Gastrocnemius medialis (tissue), 4 donors: ENCODE measurements around the gene TK1. TPM values are rescaled to one million over a fixed set of nuclear protein-coding genes. Genes with fewer than 3 reads are reported as not detected.
A peak's percentile ranks its signal among the peaks of the same experiment; 100 is the strongest.

Source experiments
- ATAC-seq, 2 donors: fragments of 150-250 bp; one replicate each; pipeline ENCODE4 v1.9.1; 2016
- DNase-seq, 2 donors: peaks; one replicate each; pipeline ENCODE4 v3.0.0-alpha.2; 2019
- H3K27ac ChIP-seq, 4 donors: fragments of 200-600 bp; sonication (generic); 1 replicate in 1 of 4; 2 replicates in 3 of 4; pipeline ENCODE4 v1.5.1; 2016 to 2018; ENCODE audit warnings: mild to moderate bottlenecking in 2 of 4, moderate library complexity in 1 of 4
- H3K27me3 ChIP-seq, 3 donors: fragments of 200-600 bp; sonication (generic) in 2 of 3; 1 replicate in 1 of 3; 2 replicates in 2 of 3; pipeline versions ENCODE4 v1.5.1 to v1.6.0; 2016 to 2019; ENCODE audit warnings: mild to moderate bottlenecking in 1 of 3, moderate library complexity in 1 of 3
- H3K36me3 ChIP-seq, 2 donors: fragments of 200-600 bp; sonication (generic) in 1 of 2; one replicate each; pipeline ENCODE4 v1.5.1; 2017 to 2018
- H3K4me1 ChIP-seq, 2 donors: fragments of 200-600 bp; sonication (generic) in 1 of 2; one replicate each; pipeline ENCODE4 v1.5.1; 2016 to 2017; ENCODE audit warnings: mild to moderate bottlenecking in 2 of 2
- H3K4me3 ChIP-seq, 4 donors: fragments of 200-600 bp; sonication (generic) in 3 of 4; 1 replicate in 1 of 4; 2 replicates in 3 of 4; pipeline ENCODE4 v1.5.1; 2016 to 2019; ENCODE audit warnings: mild to moderate bottlenecking in 2 of 4
- H3K9me3 ChIP-seq, 3 donors: fragments of 200-600 bp; sonication (generic) in 2 of 3; 1 replicate in 1 of 3; 2 replicates in 2 of 3; pipeline ENCODE4 v1.5.1; 2016 to 2019
- POLR2A ChIP-seq, 2 donors: fragments of 450-650 bp; IDR thresholded peaks; one replicate each; pipeline ENCODE4 v1.6.1; 2017; ENCODE audit warnings: antibody characterized with exemption in 2 of 2, mild to moderate bottlenecking in 2 of 2, moderate library complexity in 2 of 2
- in situ Hi-C, 4 donors: fragments of 200-750 bp; cut with MboI; loops; one replicate each; pipeline versions ENCODE4 v1.15.0 to v1.8.0; 2017; ENCODE audit warnings: low sequenced_read_pairs in 4 of 4
- intact Hi-C: fragments of 100-400 bp; cut with DNase I; formaldehyde crosslinking; loops from one replicate; pipeline ENCODE4 v1.15.1; 2023; ENCODE audit warnings: low total_unique reads
- total RNA-seq, 4 donors: library from RNA; depleted of rRNA; stranded (reverse); fragments of >200 nt; gene quantifications; one replicate each; pipeline versions ENCODE4 v1.1.0 to v1.2.3, GENCODE V29; 2016
- TF ChIP-seq, protein P1 (sequence below), 5 experiments: fragments of 450-650 bp in 3 of 5; fragments of 200-600 bp in 2 of 5; sonication (generic) in 2 of 5; IDR thresholded peaks in 4 of 5; conservative IDR thresholded peaks in 1 of 5; 1 replicate in 4 of 5; 2 replicates in 1 of 5; pipeline ENCODE4 v1.5.1; 2016 to 2019; ENCODE audit warnings: antibody characterized with exemption in 5 of 5, mild to moderate bottlenecking in 3 of 5, moderate library complexity in 3 of 5

Gene TK1
- total RNA-seq, 4 donors from 2014 or later = 0.22 to 2.1 (median 0.60) TPM

DNA sequence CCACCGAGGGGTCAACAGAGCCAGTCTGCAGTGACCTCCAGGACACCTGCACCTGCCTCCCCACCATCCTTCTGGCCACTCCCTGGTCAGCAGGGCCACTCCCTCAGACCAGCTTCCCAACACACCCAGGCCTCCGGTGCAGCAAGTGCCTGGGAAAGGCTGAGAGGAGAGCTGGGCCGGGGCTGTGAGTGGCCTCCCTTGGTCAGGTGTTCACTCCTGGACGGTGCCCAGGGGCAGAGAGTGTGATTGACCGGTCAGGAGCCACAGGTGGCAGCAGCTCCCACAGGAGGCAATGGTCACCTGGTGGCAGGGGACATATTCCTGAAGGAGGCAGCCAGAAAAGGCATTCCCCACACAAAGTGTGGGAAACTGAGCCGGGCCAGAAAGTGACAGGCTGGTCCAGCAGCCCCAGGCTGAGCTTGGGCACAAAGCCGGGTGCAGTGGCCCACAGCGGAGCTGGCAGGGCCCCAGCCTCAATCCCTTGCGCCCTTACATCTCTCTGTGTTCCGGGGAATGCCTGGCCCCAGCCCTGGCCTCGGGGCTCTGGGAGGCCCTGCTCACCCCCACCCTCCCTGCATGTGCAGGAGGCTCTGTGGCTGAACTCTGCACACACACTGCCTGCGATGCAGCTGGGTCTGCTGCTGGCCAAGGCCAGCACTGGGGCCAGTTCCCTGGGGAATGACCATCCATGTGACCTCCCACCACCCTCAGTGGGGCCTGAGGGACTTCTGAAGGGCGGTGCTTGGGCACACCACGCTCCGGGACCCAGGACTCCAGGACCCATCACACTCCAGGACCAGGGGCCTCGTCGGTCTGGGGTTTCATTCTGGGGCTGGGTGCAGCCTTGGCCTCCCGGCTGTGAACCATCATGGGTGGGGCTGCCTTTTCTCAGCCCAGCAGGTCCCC is 41.9 kb downstream of the TK1 start:
- no peak for ATAC-seq
- no peak for DNase-seq
- H3K9me3 ChIP-seq = no peaks in the 10 kb centered on the region
- peak overlapping the region in 3 of 4 donors; percentile 29 to 50 (median 33) for H3K27ac ChIP-seq
- H3K4me3 ChIP-seq = no peak overlapping the region
- in situ Hi-C loops (no loop called here), intact Hi-C loops (no loop called here)
- no peak for TF ChIP-seq POLR2A (IDR thresholded peaks at IDR 0.05)
- TF ChIP-seq, protein P1, sequence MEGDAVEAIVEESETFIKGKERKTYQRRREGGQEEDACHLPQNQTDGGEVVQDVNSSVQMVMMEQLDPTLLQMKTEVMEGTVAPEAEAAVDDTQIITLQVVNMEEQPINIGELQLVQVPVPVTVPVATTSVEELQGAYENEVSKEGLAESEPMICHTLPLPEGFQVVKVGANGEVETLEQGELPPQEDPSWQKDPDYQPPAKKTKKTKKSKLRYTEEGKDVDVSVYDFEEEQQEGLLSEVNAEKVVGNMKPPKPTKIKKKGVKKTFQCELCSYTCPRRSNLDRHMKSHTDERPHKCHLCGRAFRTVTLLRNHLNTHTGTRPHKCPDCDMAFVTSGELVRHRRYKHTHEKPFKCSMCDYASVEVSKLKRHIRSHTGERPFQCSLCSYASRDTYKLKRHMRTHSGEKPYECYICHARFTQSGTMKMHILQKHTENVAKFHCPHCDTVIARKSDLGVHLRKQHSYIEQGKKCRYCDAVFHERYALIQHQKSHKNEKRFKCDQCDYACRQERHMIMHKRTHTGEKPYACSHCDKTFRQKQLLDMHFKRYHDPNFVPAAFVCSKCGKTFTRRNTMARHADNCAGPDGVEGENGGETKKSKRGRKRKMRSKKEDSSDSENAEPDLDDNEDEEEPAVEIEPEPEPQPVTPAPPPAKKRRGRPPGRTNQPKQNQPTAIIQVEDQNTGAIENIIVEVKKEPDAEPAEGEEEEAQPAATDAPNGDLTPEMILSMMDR (IDR thresholded peaks at IDR 0.05 in 4 of 5, conservative IDR thresholded peaks at IDR 0.05 in 1 of 5) = no peak
- H3K4me1 ChIP-seq = peaks cover 15 to 28% of the 10 kb centered on the region in 2 donors
- no peaks in the 10 kb centered on the region for H3K27me3 ChIP-seq
- no peaks in the 10 kb centered on the region for H3K36me3 ChIP-seq

DNA sequence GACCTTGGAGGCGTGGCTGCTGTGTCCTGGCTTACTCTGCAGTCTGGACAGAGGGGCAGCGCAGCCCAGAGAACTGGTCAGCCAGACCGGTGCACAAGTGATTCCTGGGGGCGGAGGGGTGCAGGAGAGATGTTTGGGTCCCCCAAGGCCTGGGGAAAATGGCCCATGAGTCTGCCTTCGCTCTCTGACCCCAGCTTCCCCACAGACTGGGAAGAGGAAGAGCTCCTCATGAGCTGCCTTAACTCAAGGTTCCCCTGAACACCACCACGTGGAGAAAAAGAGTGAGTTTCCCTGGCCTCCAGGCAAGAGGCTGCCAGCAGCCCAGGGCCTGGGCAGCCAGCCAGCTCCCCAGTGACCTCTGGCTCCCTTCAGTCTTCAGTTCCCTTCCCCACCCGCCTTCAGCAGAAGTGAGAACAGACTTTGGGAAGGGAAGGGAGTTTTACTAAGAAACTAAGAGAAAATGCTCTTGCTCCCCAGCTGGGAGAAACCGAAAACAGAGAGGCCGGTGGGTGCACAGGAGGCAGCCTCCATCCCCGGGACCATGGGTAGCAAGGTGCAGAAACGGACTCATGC is 42.6 kb downstream of the TK1 start:
- intact Hi-C loops (no loop called here), in situ Hi-C loops (no loop called here)
- no peak overlapping the region for H3K4me3 ChIP-seq
- no peaks in the 10 kb centered on the region for H3K9me3 ChIP-seq
- H3K27me3 ChIP-seq = no peaks in the 10 kb centered on the region
- ATAC-seq (peak in 1 of 2 donors; percentile 23), DNase-seq (peak; percentile 45 to 63)
- peaks cover 15 to 28% of the 10 kb centered on the region in 2 donors for H3K4me1 ChIP-seq
- TF ChIP-seq, protein P1 (IDR thresholded peaks at IDR 0.05 in 4 of 5, conservative IDR thresholded peaks at IDR 0.05 in 1 of 5) = no peak
- no peak for TF ChIP-seq POLR2A (IDR thresholded peaks at IDR 0.05)
- peak overlapping the region in 3 of 4 donors; percentile 29 to 50 (median 33) for H3K27ac ChIP-seq
- no peaks in the 10 kb centered on the region for H3K36me3 ChIP-seq

DNA sequence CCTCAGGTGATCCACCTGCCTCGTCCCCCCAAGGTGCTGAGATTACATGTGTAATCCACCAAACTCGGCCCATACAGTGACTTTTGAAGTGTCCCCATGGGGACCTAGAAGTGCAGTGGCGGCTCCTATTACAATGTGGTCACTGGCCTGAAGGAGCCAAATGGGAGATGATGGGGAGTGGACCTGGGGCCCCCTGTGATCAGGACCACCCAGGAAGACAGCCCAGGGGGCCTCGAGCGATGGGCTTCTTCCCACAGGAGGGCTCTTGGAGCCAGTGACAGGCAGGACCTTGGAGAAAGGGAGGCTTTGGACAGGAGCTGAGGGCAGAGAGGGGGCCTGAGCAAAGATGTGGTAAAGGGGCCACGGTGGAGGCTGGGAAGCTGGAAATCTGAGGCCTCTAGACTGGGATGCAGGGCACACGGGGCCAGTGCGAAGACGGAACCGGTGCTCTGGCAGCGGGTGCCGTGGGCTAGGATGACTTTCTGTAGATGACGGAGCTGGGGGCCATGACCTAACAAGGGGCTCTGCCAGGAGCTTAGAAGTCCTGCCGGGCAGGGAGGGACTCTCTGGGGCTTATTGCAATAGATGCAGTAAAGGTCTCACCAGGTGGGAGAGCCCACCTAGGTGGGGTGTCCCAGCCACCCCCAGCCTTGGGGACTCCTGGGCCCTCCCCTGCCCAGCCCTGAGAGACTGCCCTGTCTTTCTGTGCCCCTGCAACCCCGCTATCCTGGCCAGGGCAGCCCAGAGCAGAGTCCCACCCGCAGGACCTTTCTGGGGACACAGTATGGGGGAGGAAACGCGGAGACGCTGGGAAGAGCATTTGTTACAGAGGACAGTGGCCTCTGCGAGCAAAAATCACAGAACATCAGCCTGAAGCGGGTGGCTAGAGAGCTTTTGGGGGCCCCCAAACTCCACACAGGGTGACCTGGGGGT is 43.4 kb downstream of the TK1 start:
- TF ChIP-seq, protein P1 (IDR thresholded peaks at IDR 0.05 in 4 of 5, conservative IDR thresholded peaks at IDR 0.05 in 1 of 5) = no peak
- TF ChIP-seq POLR2A (IDR thresholded peaks at IDR 0.05) = no peak
- Histone ChIP-seq H3K4me1 (peaks cover 15 to 28% of the 10 kb centered on the region in 2 donors), H3K36me3 (no peaks in the 10 kb centered on the region), H3K27me3 (no peaks in the 10 kb centered on the region), H3K9me3 (no peaks in the 10 kb centered on the region), H3K4me3 (no peak overlapping the region), H3K27ac (peak overlapping the region in 2 of 4 donors; percentile 12 to 29)
- intact Hi-C loops = no loop called here
- in situ Hi-C loops = no loop called here
- ATAC-seq (no peak), DNase-seq (no peak)

DNA sequence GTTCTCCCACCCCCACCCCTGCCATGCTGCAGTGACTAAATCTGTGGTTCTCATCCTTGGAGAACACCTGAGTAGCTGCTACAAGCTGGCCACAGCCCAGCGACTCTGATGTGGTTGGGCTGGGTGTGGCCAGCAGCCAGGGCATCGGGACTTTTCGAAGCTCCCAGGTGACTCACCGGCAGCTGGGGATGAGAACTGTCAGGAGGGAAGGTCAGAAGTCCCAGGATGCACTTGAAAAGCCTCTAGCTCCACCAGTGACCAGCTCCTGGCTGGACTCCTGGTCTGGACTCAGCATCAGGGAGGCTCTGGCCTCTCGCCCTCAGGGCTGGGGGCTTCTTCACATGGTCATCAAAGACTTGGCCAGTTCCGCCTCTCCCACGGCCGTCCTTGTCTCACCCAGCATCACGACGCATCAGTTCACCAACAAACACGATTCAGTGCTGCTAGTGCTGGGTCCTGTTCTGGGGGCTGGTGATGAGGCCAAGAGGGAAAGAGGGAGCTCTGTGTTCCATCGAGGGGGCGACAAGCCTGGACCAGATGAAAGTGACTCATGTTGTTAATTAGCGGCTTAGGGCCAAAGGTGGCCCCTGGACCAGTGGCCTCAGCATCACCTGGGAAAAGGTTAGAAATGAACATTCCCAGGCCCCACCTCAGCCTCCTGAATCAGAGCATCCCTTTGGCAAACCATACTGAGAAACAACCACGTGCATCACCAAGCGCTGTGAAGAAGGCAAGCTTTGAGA is 44.6 kb downstream of the TK1 start:
- TF ChIP-seq, protein P1 (IDR thresholded peaks at IDR 0.05 in 4 of 5, conservative IDR thresholded peaks at IDR 0.05 in 1 of 5) = no peak
- no peak for TF ChIP-seq POLR2A (IDR thresholded peaks at IDR 0.05)
- Histone ChIP-seq H3K27ac (no peak overlapping the region), H3K4me3 (no peak overlapping the region), H3K9me3 (no peaks in the 10 kb centered on the region), H3K36me3 (no peaks in the 10 kb centered on the region), H3K27me3 (no peaks in the 10 kb centered on the region), H3K4me1 (peaks cover 15 to 28% of the 10 kb centered on the region in 2 donors)
- intact Hi-C loops (no loop called here), in situ Hi-C loops (no loop called here)
- ATAC-seq (no peak), DNase-seq (no peak)
